HEK293 (cell line): ENCODE results near the gene BCL7C.

Source experiments
- CTCF ChIA-PET: fragments of 350-600 bp; formaldehyde crosslinking; extraction: SDS; loops from one replicate; lab custom pipeline; 2021; ENCODE audit warnings: antibody characterized with exemption; lab: Yijun Ruan, JAX
- POLR2A ChIA-PET: fragments of 300-600 bp; formaldehyde crosslinking; extraction: SDS; loops from one replicate; lab custom pipeline; 2020; ENCODE audit warnings: antibody characterized with exemption, inconsistent platforms; lab: Yijun Ruan, JAX
- H3K27ac ChIP-seq: fragments of 200-500 bp; sonication (Bioruptor generic); 2 replicates; pipeline ENCODE4 v1.5.1; 2014; ENCODE audit warnings: low read depth, low read length, control low read depth, inconsistent platforms; ENCODE audit errors: extremely low read depth
- H3K36me3 ChIP-seq, 2 experiments: fragments of 200-500 bp in 1 of 2; sonication (Bioruptor generic) in 1 of 2; 1 replicate in 1 of 2; 2 replicates in 1 of 2; pipeline ENCODE4 v1.5.1; 2014 to 2017; ENCODE audit warnings: inconsistent platforms in 2 of 2, low read length in 2 of 2; ENCODE audit not compliant: control insufficient read depth in 2 of 2, insufficient read depth in 1 of 2
- H3K4me1 ChIP-seq: fragments of 200-500 bp; sonication (Bioruptor generic); 2 replicates; pipeline ENCODE4 v1.5.1; 2014; ENCODE audit warnings: mild to moderate bottlenecking, low read length, inconsistent platforms; ENCODE audit not compliant: control insufficient read depth, insufficient read depth
- H3K4me3 ChIP-seq: 2 replicates; pipeline ENCODE4 v1.5.1; 2011; ENCODE audit warnings: low read depth, mild to moderate bottlenecking, control low read depth, low read length, moderate library complexity
- H3K9me3 ChIP-seq: fragments of 200-500 bp; sonication (Bioruptor generic); 2 replicates; pipeline ENCODE4 v1.5.1; 2014; ENCODE audit warnings: low read depth, low read length, inconsistent platforms; ENCODE audit not compliant: control insufficient read depth, insufficient read depth
- HOXD13 ChIP-seq: sonication (generic); formaldehyde crosslinking; IDR thresholded peaks from 2 replicates; pipeline ENCODE4 v1.8.0; 2022; ENCODE audit warnings: missing genetic modification reagents, borderline replicate concordance
- MZF1 ChIP-seq: fragments of 450-650 bp; formaldehyde crosslinking; IDR thresholded peaks from 2 replicates; pipeline ENCODE4 v1.5.1; 2017; ENCODE audit warnings: missing biosample characterization, missing genetic modification characterization, borderline replicate concordance
- PATZ1 ChIP-seq: fragments of 450-650 bp; formaldehyde crosslinking; IDR thresholded peaks from 2 replicates; pipeline ENCODE4 v1.5.1; 2016; ENCODE audit warnings: missing biosample characterization, missing genetic modification characterization
- PRDM1 ChIP-seq: fragments of 450-650 bp; formaldehyde crosslinking; IDR thresholded peaks from 2 replicates; pipeline ENCODE4; 2016; ENCODE audit warnings: missing biosample characterization, missing genetic modification characterization
- REST ChIP-seq: fragments of 450-650 bp; formaldehyde crosslinking; IDR thresholded peaks from 2 replicates; pipeline ENCODE4 v1.5.1; 2016; ENCODE audit warnings: missing biosample characterization, missing genetic modification characterization
- TSHZ1 ChIP-seq: fragments of 450-650 bp; formaldehyde crosslinking; IDR thresholded peaks from 2 replicates; pipeline ENCODE4 v1.5.1; 2016; ENCODE audit warnings: missing biosample characterization, missing genetic modification characterization, borderline replicate concordance
- ZBTB17 ChIP-seq: fragments of 450-650 bp; formaldehyde crosslinking; IDR thresholded peaks from 2 replicates; pipeline ENCODE4 v1.5.1; 2016; ENCODE audit warnings: missing biosample characterization, missing genetic modification characterization
- ZEB2 ChIP-seq: fragments of 450-650 bp; formaldehyde crosslinking; IDR thresholded peaks from 2 replicates; pipeline ENCODE4 v1.5.1; 2016; ENCODE audit warnings: missing biosample characterization, missing genetic modification characterization
- ZFP69B ChIP-seq: fragments of 450-650 bp; formaldehyde crosslinking; IDR thresholded peaks from 2 replicates; pipeline ENCODE4 v1.5.1; 2016; ENCODE audit warnings: missing biosample characterization, missing genetic modification characterization
- ZNF140 ChIP-seq: fragments of 450-650 bp; formaldehyde crosslinking; IDR thresholded peaks from 2 replicates; pipeline ENCODE4 v1.5.1; 2016; ENCODE audit warnings: missing biosample characterization, missing genetic modification characterization
- ZNF146 ChIP-seq: fragments of 450-650 bp; formaldehyde crosslinking; IDR thresholded peaks from 2 replicates; pipeline ENCODE4 v1.5.1; 2016; ENCODE audit warnings: missing biosample characterization, missing genetic modification characterization
- ZNF148 ChIP-seq: fragments of 450-650 bp; formaldehyde crosslinking; IDR thresholded peaks from 2 replicates; pipeline ENCODE4 v1.5.0; 2017; ENCODE audit warnings: missing biosample characterization, missing genetic modification characterization, borderline replicate concordance
- ZNF16 ChIP-seq: fragments of 450-650 bp; formaldehyde crosslinking; IDR thresholded peaks from 2 replicates; pipeline ENCODE4 v1.5.1; 2016; ENCODE audit warnings: low read depth, missing biosample characterization, missing genetic modification characterization
- ZNF2 ChIP-seq: fragments of 450-650 bp; formaldehyde crosslinking; IDR thresholded peaks from 2 replicates; pipeline ENCODE4 v1.5.1; 2016; ENCODE audit warnings: missing biosample characterization, missing genetic modification characterization
- ZNF211 ChIP-seq: fragments of 450-650 bp; formaldehyde crosslinking; IDR thresholded peaks from 2 replicates; pipeline ENCODE4 v1.5.1; 2016; ENCODE audit warnings: low read depth, missing biosample characterization, missing genetic modification characterization
- ZNF292 ChIP-seq: fragments of 450-650 bp; formaldehyde crosslinking; IDR thresholded peaks from 2 replicates; pipeline ENCODE4 v1.5.1; 2016; ENCODE audit warnings: low read depth, missing biosample characterization, missing genetic modification characterization, borderline replicate concordance
- ZNF391 ChIP-seq: fragments of 450-650 bp; formaldehyde crosslinking; IDR thresholded peaks from 2 replicates; pipeline ENCODE4 v1.5.1; 2016; ENCODE audit warnings: low read depth, missing biosample characterization, missing genetic modification characterization, borderline replicate concordance
- ZNF416 ChIP-seq: fragments of 450-650 bp; formaldehyde crosslinking; IDR thresholded peaks from 2 replicates; pipeline ENCODE4 v1.5.1; 2016; ENCODE audit warnings: missing biosample characterization, missing genetic modification characterization
- ZNF423 ChIP-seq: fragments of 450-650 bp; formaldehyde crosslinking; IDR thresholded peaks from 2 replicates; pipeline ENCODE4 v1.5.1; 2016; ENCODE audit warnings: missing biosample characterization, missing genetic modification characterization
- ZNF529 ChIP-seq: fragments of 450-650 bp; formaldehyde crosslinking; IDR thresholded peaks from 2 replicates; pipeline ENCODE4 v1.5.1; 2017; ENCODE audit warnings: missing genetic modification characterization, missing biosample characterization; ENCODE audit not compliant: insufficient replicate concordance
- ZNF585B ChIP-seq: fragments of 450-650 bp; formaldehyde crosslinking; IDR thresholded peaks from 2 replicates; pipeline ENCODE4 v1.5.1; 2016; ENCODE audit warnings: missing biosample characterization, missing genetic modification characterization
- ZNF660 ChIP-seq: fragments of 450-650 bp; IDR thresholded peaks from 2 replicates; pipeline ENCODE4 v1.5.1; 2018; ENCODE audit warnings: missing biosample characterization, mild to moderate bottlenecking, missing genetic modification characterization
- ZNF785 ChIP-seq: fragments of 450-650 bp; formaldehyde crosslinking; IDR thresholded peaks from 2 replicates; pipeline ENCODE4 v1.5.1; 2016; ENCODE audit warnings: missing biosample characterization, missing genetic modification characterization

The BCL7C gene

GRCh38 chr16:30901201-30902028 is 7.5 kb upstream of the BCL7C start:
- Histone ChIP-seq H3K4me1 (no peaks in the 10 kb centered on the region), H3K9me3 (no peaks in the 10 kb centered on the region), H3K36me3 (no peaks in the 10 kb centered on the region), H3K27ac (peak overlapping the region; percentile 77; the same call in 1 of the 2 replicates), H3K4me3 (peak overlapping the region; percentile 51)
- CTCF ChIA-PET: interaction anchor here (0.6 to 3.8 kb wide), 29 partner anchors 8 to 217 kb away, joined by 3 to 66 read pairs (median 6); no protein-coding TSS in a partner anchor
- POLR2A ChIA-PET: interaction anchor here (0.6 to 3.6 kb wide), 8 partner anchors 11 to 298 kb away, joined by 3 to 35 read pairs (median 5); no protein-coding TSS in a partner anchor
- TF ChIP-seq ZEB2 (tag by site-specific recombination) (0 out of 2 replicates have a peak, but pooled peaks have one; percentile 21), ZBTB17 (tag by site-specific recombination) (0 out of 2 replicates have a peak, but pooled peaks have one; percentile 9), ZNF585B (tag by site-specific recombination) (no peak), ZNF391 (no peak), ZNF416 (tag by site-specific recombination) (no peak), ZNF2 (tag by site-specific recombination) (peak; percentile 49; the same call in 1 of the 2 replicates), ZNF146 (tag by site-specific recombination) (no peak), MZF1 (no peak), ZNF785 (tag by site-specific recombination) (no peak), PATZ1 (tag by site-specific recombination) (0 out of 2 replicates have a peak, but pooled peaks have one; percentile 17), HOXD13 (no peak), ZNF16 (tag by site-specific recombination) (no peak), ZNF423 (tag by site-specific recombination) (no peak), ZNF211 (tag by site-specific recombination) (no peak), ZNF660 (no peak), REST (tag by site-specific recombination) (no peak), ZFP69B (tag by site-specific recombination) (no peak), PRDM1 (tag by site-specific recombination) (no peak), ZNF140 (tag by site-specific recombination) (no peak), ZNF292 (tag by site-specific recombination) (no peak), ZNF148 (no peak), TSHZ1 (no peak), ZNF529 (tag by site-specific recombination) (no peak)
